CD4-positive, alpha-beta T cell (primary cell): Measurements from ENCODE around the gene DENND5B. TPM values are rescaled to one million over a fixed set of nuclear protein-coding genes. Genes with fewer than 3 reads are reported as not detected.

Experiments used
- ATAC-seq: fragments of 200-7000 bp; cut with Tn5 transposase; one replicate; pipeline ENCODE4 v1.10.0; 2022; ENCODE audit warnings: mild to moderate bottlenecking; ENCODE audit not compliant: poor library complexity
- CTCF ChIA-PET: fragments of 350-600 bp; sonication (Branson Sonifier 250); formaldehyde crosslinking; loops from one replicate; lab custom pipeline; 2021; ENCODE audit warnings: antibody characterized with exemption, inconsistent platforms; lab: Charles Lee
- POLR2A ChIA-PET: fragments of 350-600 bp; sonication (Branson Sonifier 250); formaldehyde crosslinking; loops from one replicate; lab custom pipeline; 2021; ENCODE audit warnings: antibody characterized with exemption, inconsistent platforms; lab: Charles Lee
- DNase-seq, 14 experiments: peaks; one replicate each; pipeline ENCODE4 v3.0.0-alpha.2; 2013 to 2020; ENCODE audit warnings: mixed read lengths in 2 of 14
- H3K27ac ChIP-seq, 2 donors: one replicate each; pipeline versions ENCODE4 v1.5.1 to v1.7.0; 2013; ENCODE audit warnings: low read length in 2 of 2, low read depth in 1 of 2, mild to moderate bottlenecking in 1 of 2
- H3K27me3 ChIP-seq, 2 experiments: 1 replicate in 1 of 2; 2 replicates in 1 of 2; pipeline versions ENCODE4 v1.6.1 to v1.7.0; 2013; ENCODE audit warnings: low read length in 2 of 2, control low read depth in 1 of 2, mild to moderate bottlenecking in 1 of 2, moderate library complexity in 1 of 2; ENCODE audit not compliant: insufficient read depth in 2 of 2, control insufficient read depth in 1 of 2
- H3K36me3 ChIP-seq: one replicate; pipeline ENCODE4 v1.6.1; 2013; ENCODE audit warnings: low read length, control low read depth; ENCODE audit not compliant: insufficient read depth
- H3K4me1 ChIP-seq: one replicate; pipeline ENCODE4 v1.6.1; 2013; ENCODE audit warnings: low read length, control low read depth; ENCODE audit not compliant: insufficient read depth
- H3K4me3 ChIP-seq: one replicate; pipeline ENCODE4 v1.5.1; 2013; ENCODE audit warnings: mild to moderate bottlenecking, low read length, moderate library complexity
- H3K9me3 ChIP-seq, 2 experiments: 1 replicate in 1 of 2; 2 replicates in 1 of 2; pipeline versions ENCODE4 v1.6.1 to v1.7.0; 2013; ENCODE audit warnings: low read length in 2 of 2, mild to moderate bottlenecking in 2 of 2, control low read depth in 1 of 2, moderate library complexity in 1 of 2; ENCODE audit not compliant: control insufficient read depth in 1 of 2, insufficient read depth in 1 of 2
- H3K27ac Mint-ChIP-seq: one replicate; pipeline ENCODE4 v1.8.0; 2020; ENCODE audit warnings: mixed read lengths
- H3K27me3 Mint-ChIP-seq: one replicate; pipeline ENCODE4 v1.8.0; 2021; ENCODE audit warnings: mixed read lengths
- H3K36me3 Mint-ChIP-seq: one replicate; pipeline ENCODE4 v1.8.0; 2021; ENCODE audit warnings: low read depth, mixed read lengths
- H3K4me1 Mint-ChIP-seq: one replicate; pipeline ENCODE4 v1.8.0; 2021; ENCODE audit warnings: low read depth, mixed read lengths
- H3K4me3 Mint-ChIP-seq: one replicate; pipeline ENCODE4 v1.8.0; 2020; ENCODE audit warnings: mild to moderate bottlenecking, mixed read lengths
- H3K9me3 Mint-ChIP-seq: one replicate; pipeline ENCODE4 v1.8.0; 2020; ENCODE audit warnings: mixed read lengths
- CTCF ChIP-seq: fragments of 200-600 bp; IDR thresholded peaks from one replicate; pipeline ENCODE4 v1.8.0; 2022; ENCODE audit warnings: antibody characterized with exemption, mild to moderate bottlenecking
- intact Hi-C, 2 experiments: fragments of 100-400 bp; cut with DNase I in 1 of 2; cut with micrococcal nuclease in 1 of 2; formaldehyde crosslinking; loops; one replicate each; pipeline versions ENCODE4 v1.15.1 to v1.9.0; 2023 to 2025; cut with DNase I, micrococcal nuclease
- total RNA-seq, 174 experiments: library from RNA in 2 of 174; stranded (reverse) in 2 of 174; gene quantifications; one replicate each; pipeline ENCODE4 v1.2.3 and lab custom pipeline; 2021 to 2026

DENND5B gene
- total RNA-seq, 2 experiments from 2014 or later, result 0.22 to 0.25 TPM

DNA sequence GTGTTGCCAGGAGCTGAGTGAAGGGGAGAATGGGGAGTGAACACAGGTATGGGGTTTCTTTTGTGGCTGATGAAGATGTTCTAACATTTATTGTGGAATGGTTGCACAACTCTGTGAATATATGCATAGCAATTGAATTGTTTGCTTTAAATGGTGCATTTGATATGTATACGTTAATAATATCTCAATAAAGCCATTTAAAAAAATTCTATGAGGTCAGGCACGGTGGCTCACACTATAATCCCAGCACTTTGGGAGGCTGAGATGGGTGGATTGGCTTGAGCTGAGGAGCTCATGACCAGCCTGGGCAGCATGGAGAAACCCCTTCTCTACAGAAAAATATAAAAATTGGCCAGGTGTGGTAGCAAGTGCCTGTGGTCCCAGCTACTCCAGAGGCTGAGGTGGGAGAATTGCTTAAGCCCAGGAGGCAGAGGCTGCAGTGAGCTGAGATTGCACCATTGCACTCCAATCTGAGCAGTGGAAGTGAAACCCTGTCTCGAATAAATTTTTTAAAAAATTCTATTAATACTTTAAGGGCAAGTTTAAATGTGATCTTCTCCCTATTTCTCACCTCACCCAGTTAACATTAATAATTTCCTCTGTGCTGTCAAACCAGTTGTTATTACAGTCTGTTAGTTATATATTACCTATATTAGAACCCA lies 65.3 kb downstream of the DENND5B start:
- intact Hi-C loops, result no loop called here
- CTCF ChIA-PET, result no interaction called here

DNA sequence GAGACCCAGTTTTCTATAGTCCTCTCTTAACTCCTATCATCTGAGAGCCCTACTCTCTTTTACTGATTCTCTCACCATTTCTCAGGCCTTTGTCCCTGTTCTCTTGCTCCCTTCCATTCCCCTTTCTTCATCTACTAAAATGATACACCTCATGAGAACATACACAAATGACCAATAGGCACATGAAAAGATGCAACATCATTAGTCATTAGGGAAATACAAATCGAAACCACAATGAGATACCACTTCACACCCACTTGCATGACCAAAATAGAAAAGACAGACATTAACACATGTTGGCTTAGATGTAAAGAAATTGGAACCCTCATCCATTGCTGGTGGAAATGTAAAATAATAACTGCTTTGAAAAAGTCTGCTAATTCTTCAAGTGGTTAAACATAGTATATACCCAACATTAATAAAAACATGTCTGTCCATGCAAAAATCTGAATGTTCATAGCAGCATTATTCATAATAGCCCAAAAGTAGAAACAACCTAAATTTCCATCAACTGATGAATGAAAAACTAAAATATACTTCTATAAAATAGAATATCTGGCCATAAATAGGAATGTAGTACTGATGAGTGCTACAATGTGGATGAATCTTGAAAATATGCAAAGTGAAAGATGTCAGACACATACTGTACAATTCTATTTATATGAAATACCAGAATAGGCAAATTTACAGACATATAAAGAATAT lies 66.0 kb downstream of the DENND5B start:
- Histone ChIP-seq H3K27ac (no peak overlapping the region), H3K36me3 (no peaks in the 10 kb centered on the region), H3K4me3 (no peak overlapping the region), H3K4me1 (no peaks in the 10 kb centered on the region), H3K27me3 (no peaks in the 10 kb centered on the region), H3K9me3 (no peaks in the 10 kb centered on the region)
- intact Hi-C loops, result no loop called here
- ATAC-seq (no peak), DNase-seq (peak in 2 of 14 experiments; percentile 5 to 16)
- Mint-ChIP-seq H3K36me3 (no peaks in the 10 kb centered on the region), H3K4me1 (no peaks in the 10 kb centered on the region), H3K4me3 (no peak overlapping the region), H3K9me3 (no peaks in the 10 kb centered on the region), H3K27ac (no peak overlapping the region), H3K27me3 (peaks cover 4% of the 10 kb centered on the region)
- ChIA-PET CTCF (no interaction called here), POLR2A (no interaction called here)
- no peak for TF ChIP-seq CTCF

More for the DNA sequence above, 65.3 kb downstream of the DENND5B start:
- Mint-ChIP-seq H3K4me1 (no peaks in the 10 kb centered on the region), H3K27ac (no peak overlapping the region), H3K27me3 (peaks cover 4% of the 10 kb centered on the region), H3K36me3 (no peaks in the 10 kb centered on the region), H3K4me3 (no peak overlapping the region), H3K9me3 (no peaks in the 10 kb centered on the region)
- no peak for DNase-seq
- Histone ChIP-seq H3K9me3 (no peaks in the 10 kb centered on the region), H3K36me3 (no peaks in the 10 kb centered on the region), H3K27me3 (no peaks in the 10 kb centered on the region), H3K4me3 (no peak overlapping the region), H3K27ac (no peak overlapping the region), H3K4me1 (no peaks in the 10 kb centered on the region)
- ATAC-seq, result no peak
- no peak for TF ChIP-seq CTCF
- POLR2A ChIA-PET, result no interaction called here

GRCh38 chr12:31523306-31523705 lies 67.6 kb downstream of the DENND5B start:
- CTCF ChIA-PET, result interaction anchor here (0.6 to 0.7 kb wide), 3 partner anchors 64 to 927 kb away, joined by 4 to 6 read pairs (median 5); no protein-coding TSS in a partner anchor
- Mint-ChIP-seq H3K4me1 (no peaks in the 10 kb centered on the region), H3K4me3 (no peak overlapping the region), H3K27me3 (peaks cover under 1% of the 10 kb centered on the region), H3K9me3 (no peaks in the 10 kb centered on the region), H3K36me3 (no peaks in the 10 kb centered on the region), H3K27ac (no peak overlapping the region)
- POLR2A ChIA-PET, result no interaction called here
- H3K27ac ChIP-seq, result no peak overlapping the region
- no peak overlapping the region for H3K4me3 ChIP-seq
- intact Hi-C loops, result no loop called here
- ATAC-seq (no peak), DNase-seq (no peak)
- H3K27me3 ChIP-seq, result no peaks in the 10 kb centered on the region
- H3K4me1 ChIP-seq, result no peaks in the 10 kb centered on the region
- H3K9me3 ChIP-seq, result no peaks in the 10 kb centered on the region
- TF ChIP-seq CTCF, result no peak
- H3K36me3 ChIP-seq, result no peaks in the 10 kb centered on the region
